Measurements from ENCODE around the gene TMEM121. TPM values are rescaled to one million over a fixed set of nuclear protein-coding genes. Genes with fewer than 3 reads are reported as not detected.
"Not testable (repeated sequence)": the region's sequence is repeated elsewhere in the genome, so short reads cannot be mapped to it uniquely, and the experiment has no call there.

TMEM121 gene
- total and polyA plus RNA-seq, 2 of the 8 experiments (the other 6 are each of a cell fraction or from before 2014, with no cell fraction given): 1.9 TPM; not detected in 1

DNA sequence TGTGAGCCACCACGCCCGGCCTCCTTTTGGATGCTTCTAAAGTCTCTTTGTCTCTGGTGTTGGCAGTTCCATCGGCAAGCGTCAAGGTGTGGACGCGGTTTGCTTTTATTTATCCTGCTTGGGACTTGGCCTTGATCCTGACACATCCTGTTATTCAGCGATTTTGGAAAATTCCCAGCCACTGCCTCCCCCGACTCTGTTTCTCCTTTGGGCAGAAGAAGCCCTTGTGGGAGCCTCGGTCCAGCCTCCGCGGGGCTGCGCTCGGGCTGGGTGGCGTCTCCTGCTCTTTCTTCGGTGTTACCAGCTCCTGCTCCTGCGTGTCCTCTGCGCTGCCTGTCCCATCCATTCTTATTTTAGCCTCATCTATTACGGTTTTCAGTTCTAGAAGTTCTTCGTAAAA, 31.3 kb downstream of the TMEM121 start:
- H3K9me3 ChIP-seq (ENCODE audit: insufficient read depth in 2 of 2, low read depth in 1 of 2, low read length in 1 of 2): peaks cover 11 to 47% of the 10 kb centered on the region in 2 experiments; a peak in 3 of 4 replicates
- H3K4me3 ChIP-seq (ENCODE audit: extremely low read depth in 1 of 4, insufficient read depth in 2 of 4, low read depth in 3 of 4, low read length in 4 of 4); H3K56ac ChIP-seq (replicated peaks; ENCODE audit: insufficient read length, low read depth, low read length); H3K9ac ChIP-seq (replicated peaks in 1 of 4; ENCODE audit: extremely low read depth in 1 of 4, low read depth in 3 of 4, low read length in 3 of 4); POLR2A ChIA-PET (ENCODE audit: partially characterized antibody); H3K36me3 ChIP-seq (ENCODE audit: control insufficient read depth in 2 of 4, insufficient read depth in 4 of 4, low read length in 3 of 4); CTCF ChIA-PET (ENCODE audit: partially characterized antibody); H3K18ac ChIP-seq (ENCODE audit: extremely low read depth, low read length); H4K91ac ChIP-seq (replicated peaks; ENCODE audit: insufficient read length, low read length); DNase-seq (ENCODE audit: low read depth in 1 of 2, low spot score in 2 of 2); H2AK5ac ChIP-seq (ENCODE audit: low read depth, low read length); H3K4me1 ChIP-seq (replicated peaks in 1 of 4; ENCODE audit: control insufficient read depth in 3 of 4, insufficient read depth in 4 of 4, low read length in 3 of 4); H3K4me2 ChIP-seq (ENCODE audit: insufficient read depth in 1 of 2, low read depth in 2 of 2, low read length in 2 of 2); H2AFZ ChIP-seq (ENCODE audit: low read length); H2BK5ac ChIP-seq (ENCODE audit: low read depth, low read length); H3K23me2 ChIP-seq (ENCODE audit: low read depth, low read length); H2BK15ac ChIP-seq (ENCODE audit: low read length); H3K14ac ChIP-seq (ENCODE audit: insufficient read length); H3K4ac ChIP-seq (replicated peaks; ENCODE audit: insufficient read length, low read depth, low read length); H3K79me1 ChIP-seq (ENCODE audit: low read depth, low read length); H4K20me1 ChIP-seq (replicated peaks in 1 of 2; ENCODE audit: control insufficient read depth in 1 of 2, insufficient read depth in 2 of 2, low read length in 2 of 2); H3K27me3 ChIP-seq (replicated peaks in 1 of 4; ENCODE audit: control insufficient read depth in 3 of 4, extremely low read depth in 1 of 4, insufficient read depth in 3 of 4, low read length in 3 of 4); H4K8ac ChIP-seq (ENCODE audit: extremely low read depth, insufficient read depth, low read length); H4K5ac ChIP-seq (ENCODE audit: insufficient read length, low read depth, low read length); H3K79me2 ChIP-seq (ENCODE audit: control insufficient read depth in 1 of 2, insufficient read depth in 2 of 2, low read length in 2 of 2); FAIRE-seq; H2BK12ac ChIP-seq (ENCODE audit: low read depth, low read length); H3K23ac ChIP-seq (ENCODE audit: insufficient read length); H2BK20ac ChIP-seq (ENCODE audit: low read length); H3K27ac ChIP-seq (ENCODE audit: low read depth, low read length); H2BK120ac ChIP-seq (replicated peaks; ENCODE audit: low read depth, low read length): not testable (repeated sequence)
- 95% methylated on average over 15 of the region's 19 CpGs; no CpG with 5 or more reads in 1 of the 2 experiments for WGBS, 2 experiments (ENCODE audit: extremely low coverage in 1 of 2, insufficient coverage in 1 of 2, insufficient read length in 1 of 2, insufficient replicate concordance in 2 of 2, low coverage in 1 of 2, low lambda C conversion rate in 2 of 2, missing lambda C conversion rate in 1 of 2)

- H3K14ac ChIP-seq (ENCODE audit: insufficient read length); H3K79me1 ChIP-seq (ENCODE audit: low read depth, low read length); CTCF ChIA-PET (ENCODE audit: partially characterized antibody); H2BK20ac ChIP-seq (ENCODE audit: low read length); H3K4ac ChIP-seq (replicated peaks; ENCODE audit: insufficient read length, low read depth, low read length); POLR2A ChIA-PET (ENCODE audit: partially characterized antibody); H3K4me1 ChIP-seq (replicated peaks in 1 of 4; ENCODE audit: control insufficient read depth in 3 of 4, insufficient read depth in 4 of 4, low read length in 3 of 4); H4K20me1 ChIP-seq (replicated peaks in 1 of 2; ENCODE audit: control insufficient read depth in 1 of 2, insufficient read depth in 2 of 2, low read length in 2 of 2); H4K5ac ChIP-seq (ENCODE audit: insufficient read length, low read depth, low read length); H3K79me2 ChIP-seq (ENCODE audit: control insufficient read depth in 1 of 2, insufficient read depth in 2 of 2, low read length in 2 of 2); H3K56ac ChIP-seq (replicated peaks; ENCODE audit: insufficient read length, low read depth, low read length); DNase-seq (ENCODE audit: low read depth in 1 of 2, low spot score in 2 of 2); H2BK15ac ChIP-seq (ENCODE audit: low read length); H2BK12ac ChIP-seq (ENCODE audit: low read depth, low read length); H3K4me3 ChIP-seq (ENCODE audit: extremely low read depth in 1 of 4, insufficient read depth in 2 of 4, low read depth in 3 of 4, low read length in 4 of 4); H2BK5ac ChIP-seq (ENCODE audit: low read depth, low read length); H4K91ac ChIP-seq (replicated peaks; ENCODE audit: insufficient read length, low read length); H3K23ac ChIP-seq (ENCODE audit: insufficient read length); H2AFZ ChIP-seq (ENCODE audit: low read length); H2AK5ac ChIP-seq (ENCODE audit: low read depth, low read length); H3K36me3 ChIP-seq (ENCODE audit: control insufficient read depth in 2 of 4, insufficient read depth in 4 of 4, low read length in 3 of 4); H4K8ac ChIP-seq (ENCODE audit: extremely low read depth, insufficient read depth, low read length); H3K18ac ChIP-seq (ENCODE audit: extremely low read depth, low read length); H3K27me3 ChIP-seq (replicated peaks in 1 of 4; ENCODE audit: control insufficient read depth in 3 of 4, extremely low read depth in 1 of 4, insufficient read depth in 3 of 4, low read length in 3 of 4); H2BK120ac ChIP-seq (replicated peaks; ENCODE audit: low read depth, low read length); H3K27ac ChIP-seq (ENCODE audit: low read depth, low read length); H3K4me2 ChIP-seq (ENCODE audit: insufficient read depth in 1 of 2, low read depth in 2 of 2, low read length in 2 of 2); FAIRE-seq; H3K9ac ChIP-seq (replicated peaks in 1 of 4; ENCODE audit: extremely low read depth in 1 of 4, low read depth in 3 of 4, low read length in 3 of 4): not testable (repeated sequence)
- WGBS, 2 experiments (ENCODE audit: extremely low coverage in 1 of 2, insufficient coverage in 1 of 2, insufficient read length in 1 of 2, insufficient replicate concordance in 2 of 2, low coverage in 1 of 2, low lambda C conversion rate in 2 of 2, missing lambda C conversion rate in 1 of 2): 91% methylated on average over 13 of the region's 28 CpGs; no CpG with 5 or more reads in 1 of the 2 experiments
- peaks cover 11% of the 10 kb centered on the region; the same call in 1 of the 2 replicates for H3K23me2 ChIP-seq (ENCODE audit: low read depth, low read length)
- peaks cover 17 to 48% of the 10 kb centered on the region in 2 experiments; a peak in 3 of 4 replicates for H3K9me3 ChIP-seq (ENCODE audit: insufficient read depth in 2 of 2, low read depth in 1 of 2, low read length in 1 of 2)
Measured at GRCh38 chr14:105558449-105559154, 32.2 kb downstream of the TMEM121 start.

Measured in H1 (cell line).